Midbrain (tissue), 1 donor: ENCODE results near the gene TENM4.

ENCODE experiments used
- DNase-seq: peaks from one replicate; lab custom pipeline; 2025; lab: John Stamatoyannopoulos, UW

TENM4 gene

GRCh38 chr11:78786086-78786485 is 654.7 kb downstream of the TENM4 start:
- no peak for DNase-seq

- DNase-seq: no peak
Measured at GRCh38 chr11:78784321-78785061, 656.3 kb downstream of the TENM4 start.

GRCh38 chr11:78783846-78784245 is 657.0 kb downstream of the TENM4 start:
- DNase-seq: no peak

- no peak for DNase-seq
Measured at GRCh38 chr11:78783301-78783700, 657.5 kb downstream of the TENM4 start.

- no peak for DNase-seq
Measured at GRCh38 chr11:78782725-78783124, 658.1 kb downstream of the TENM4 start.

GRCh38 chr11:78780889-78781288 is 659.9 kb downstream of the TENM4 start:
- no peak for DNase-seq

- no peak for DNase-seq
Measured at GRCh38 chr11:78773492-78773891, 667.3 kb downstream of the TENM4 start.

- DNase-seq: no peak
Measured at GRCh38 chr11:78773077-78773476, 667.8 kb downstream of the TENM4 start.

- no peak for DNase-seq
Measured at GRCh38 chr11:78772186-78772585, 668.6 kb downstream of the TENM4 start.

GRCh38 chr11:78770931-78771330 is 669.9 kb downstream of the TENM4 start:
- no peak for DNase-seq

GRCh38 chr11:78768971-78769370 is 671.9 kb downstream of the TENM4 start:
- no peak for DNase-seq

- no peak for DNase-seq
Measured at GRCh38 chr11:78768345-78768744, 672.5 kb downstream of the TENM4 start.

- no peak for DNase-seq
Measured at GRCh38 chr11:78767027-78767932, 673.5 kb downstream of the TENM4 start.

GRCh38 chr11:78764946-78765345 is 675.9 kb downstream of the TENM4 start:
- no peak for DNase-seq

- DNase-seq: no peak
Measured at GRCh38 chr11:78763664-78764063, 677.2 kb downstream of the TENM4 start.

GRCh38 chr11:78762105-78762504 is 678.7 kb downstream of the TENM4 start:
- DNase-seq: no peak

GRCh38 chr11:78759071-78759470 is 681.8 kb downstream of the TENM4 start:
- DNase-seq: no peak

GRCh38 chr11:78753297-78753696 is 687.5 kb downstream of the TENM4 start:
- DNase-seq: no peak

GRCh38 chr11:78752494-78752893 is 688.3 kb downstream of the TENM4 start:
- DNase-seq: no peak

GRCh38 chr11:78748918-78749690 is 691.7 kb downstream of the TENM4 start:
- no peak for DNase-seq

GRCh38 chr11:78744949-78745348 is 695.9 kb downstream of the TENM4 start:
- no peak for DNase-seq

- no peak for DNase-seq
Measured at GRCh38 chr11:78744202-78744601, 696.6 kb downstream of the TENM4 start.
